Stimulated activated memory B cell treated with anti-CD40 and anti-IgM and Interleukin-4, amounts not matched to agents 10 μg/mL and 1 μg/mL and 100 μg/mL, for 72 hours (primary cell): Measurements from ENCODE around the gene TMEM44.

Experiments used
- ATAC-seq: fragments of 150-1000 bp; cut with Tn5 transposase; 2 replicates; pipeline ENCODE4 v1.10.0; 2021
- H3K27ac Mint-ChIP-seq: one replicate; pipeline ENCODE4 v1.8.0; 2022; ENCODE audit warnings: mild to moderate bottlenecking, mixed read lengths
- H3K27me3 Mint-ChIP-seq: one replicate; pipeline ENCODE4 v1.8.0; 2022; ENCODE audit warnings: mixed read lengths
- H3K36me3 Mint-ChIP-seq: one replicate; pipeline ENCODE4 v1.8.0; 2022; ENCODE audit warnings: mixed read lengths
- H3K4me1 Mint-ChIP-seq: one replicate; pipeline ENCODE4 v1.8.0; 2022; ENCODE audit warnings: mixed read lengths
- H3K4me3 Mint-ChIP-seq: one replicate; pipeline ENCODE4 v1.8.0; 2022; ENCODE audit warnings: mild to moderate bottlenecking, moderate library complexity, mixed read lengths
- H3K9me3 Mint-ChIP-seq: one replicate; pipeline ENCODE4 v1.8.0; 2022; ENCODE audit warnings: mixed read lengths

Gene TMEM44

GRCh38 chr3:194633349-194634004 lies at the start of gene TMEM44:
TMEM44 (minus strand) TSS chr3:194633419; CDS start chr3:194633215, 204 bp downstream.
- no peaks in the 10 kb centered on the region for H3K36me3 Mint-ChIP-seq
- H3K9me3 Mint-ChIP-seq, result no peaks in the 10 kb centered on the region
- peaks cover 10% of the 10 kb centered on the region for H3K4me1 Mint-ChIP-seq
- H3K4me3 Mint-ChIP-seq, result peak within 1 kb of the TSS; percentile 87
- peak; percentile 87 for ATAC-seq
- H3K27ac Mint-ChIP-seq, result peak within 1 kb of the TSS; percentile 42
- H3K27me3 Mint-ChIP-seq, result no peaks in the 10 kb centered on the region

GRCh38 chr3:194682694-194683310 lies 49.6 kb upstream of the TMEM44 start:
- no peak overlapping the region for H3K27ac Mint-ChIP-seq

GRCh38 chr3:194682189-194682693 lies 49.0 kb upstream of the TMEM44 start:
- Mint-ChIP-seq H3K27me3 (no peaks in the 10 kb centered on the region), H3K36me3 (peaks cover 1% of the 10 kb centered on the region), H3K4me1 (peaks cover 38% of the 10 kb centered on the region), H3K4me3 (no peak overlapping the region), H3K27ac (no peak overlapping the region), H3K9me3 (no peaks in the 10 kb centered on the region)
- no peak for ATAC-seq

More at GRCh38 chr3:194682694-194683310, 49.6 kb upstream of the TMEM44 start:
- Mint-ChIP-seq H3K27me3 (no peaks in the 10 kb centered on the region), H3K9me3 (no peaks in the 10 kb centered on the region), H3K4me1 (peaks cover 43% of the 10 kb centered on the region), H3K36me3 (peaks cover 4% of the 10 kb centered on the region), H3K4me3 (no peak overlapping the region)
- ATAC-seq, result peak; percentile 69

GRCh38 chr3:194680888-194681615 lies 47.8 kb upstream of the TMEM44 start:
- Mint-ChIP-seq H3K27ac (no peak overlapping the region), H3K4me3 (no peak overlapping the region), H3K9me3 (no peaks in the 10 kb centered on the region), H3K36me3 (no peaks in the 10 kb centered on the region), H3K27me3 (no peaks in the 10 kb centered on the region), H3K4me1 (peaks cover 31% of the 10 kb centered on the region)
- ATAC-seq, result no peak

- no peaks in the 10 kb centered on the region for H3K9me3 Mint-ChIP-seq
- H3K27ac Mint-ChIP-seq, result no peak overlapping the region
- H3K4me3 Mint-ChIP-seq, result no peak overlapping the region
- ATAC-seq, result no peak
- no peaks in the 10 kb centered on the region for H3K36me3 Mint-ChIP-seq
- no peaks in the 10 kb centered on the region for H3K27me3 Mint-ChIP-seq
- H3K4me1 Mint-ChIP-seq, result peaks cover 22% of the 10 kb centered on the region
Measured at GRCh38 chr3:194676471-194676870, 43.3 kb upstream of the TMEM44 start.

- Mint-ChIP-seq H3K27ac (no peak overlapping the region), H3K4me3 (no peak overlapping the region), H3K36me3 (no peaks in the 10 kb centered on the region), H3K27me3 (no peaks in the 10 kb centered on the region), H3K9me3 (no peaks in the 10 kb centered on the region), H3K4me1 (peaks cover 19% of the 10 kb centered on the region)
- ATAC-seq, result no peak
Measured at GRCh38 chr3:194675680-194676079, 42.5 kb upstream of the TMEM44 start.

GRCh38 chr3:194675081-194675640 lies 41.9 kb upstream of the TMEM44 start:
- Mint-ChIP-seq H3K27ac (no peak overlapping the region), H3K27me3 (no peaks in the 10 kb centered on the region), H3K9me3 (no peaks in the 10 kb centered on the region), H3K4me3 (no peak overlapping the region), H3K36me3 (no peaks in the 10 kb centered on the region), H3K4me1 (peaks cover 17% of the 10 kb centered on the region)
- no peak for ATAC-seq

GRCh38 chr3:194673761-194674160 lies 40.5 kb upstream of the TMEM44 start:
- H3K27me3 Mint-ChIP-seq, result no peaks in the 10 kb centered on the region
- H3K27ac Mint-ChIP-seq, result no peak overlapping the region
- H3K4me3 Mint-ChIP-seq, result no peak overlapping the region
- H3K36me3 Mint-ChIP-seq, result peaks cover 9% of the 10 kb centered on the region
- H3K4me1 Mint-ChIP-seq, result peaks cover 25% of the 10 kb centered on the region
- ATAC-seq, result no peak
- H3K9me3 Mint-ChIP-seq, result no peaks in the 10 kb centered on the region

- peaks cover 31% of the 10 kb centered on the region for H3K4me1 Mint-ChIP-seq
- peaks cover 17% of the 10 kb centered on the region for H3K36me3 Mint-ChIP-seq
- no peak for ATAC-seq
- H3K9me3 Mint-ChIP-seq, result no peaks in the 10 kb centered on the region
- peak overlapping the region; percentile 99 for H3K27ac Mint-ChIP-seq
- peak overlapping the region; percentile 100 for H3K4me3 Mint-ChIP-seq
- no peaks in the 10 kb centered on the region for H3K27me3 Mint-ChIP-seq
Measured at GRCh38 chr3:194672876-194673275, 39.7 kb upstream of the TMEM44 start.

- Mint-ChIP-seq H3K4me3 (peak within 1 kb of the TSS; percentile 100), H3K9me3 (no peaks in the 10 kb centered on the region), H3K36me3 (peaks cover 25% of the 10 kb centered on the region), H3K4me1 (peaks cover 36% of the 10 kb centered on the region), H3K27me3 (no peaks in the 10 kb centered on the region), H3K27ac (peak within 1 kb of the TSS; percentile 99)
- peak; percentile 95 for ATAC-seq
Measured at GRCh38 chr3:194671900-194672808, 38.9 kb upstream of the TMEM44 start, which contains the start of gene LSG1. LSG1 (minus strand) TSS chr3:194672191; CDS start chr3:194672162, 29 bp downstream.

- Mint-ChIP-seq H3K27me3 (no peaks in the 10 kb centered on the region), H3K4me1 (peaks cover 38% of the 10 kb centered on the region), H3K36me3 (peaks cover 27% of the 10 kb centered on the region), H3K27ac (peak overlapping the region; percentile 99), H3K9me3 (no peaks in the 10 kb centered on the region), H3K4me3 (peak overlapping the region; percentile 100)
- ATAC-seq, result peak; percentile 48
Measured at GRCh38 chr3:194671511-194671899, 38.3 kb upstream of the TMEM44 start.

- no peak overlapping the region for H3K27ac Mint-ChIP-seq
- H3K4me1 Mint-ChIP-seq, result peaks cover 32% of the 10 kb centered on the region
- no peak overlapping the region for H3K4me3 Mint-ChIP-seq
- no peak for ATAC-seq
- no peaks in the 10 kb centered on the region for H3K9me3 Mint-ChIP-seq
- H3K27me3 Mint-ChIP-seq, result no peaks in the 10 kb centered on the region
- H3K36me3 Mint-ChIP-seq, result peaks cover 51% of the 10 kb centered on the region
Measured at GRCh38 chr3:194667363-194667762, 34.1 kb upstream of the TMEM44 start.

- H3K4me1 Mint-ChIP-seq, result peaks cover 21% of the 10 kb centered on the region
- no peak overlapping the region for H3K27ac Mint-ChIP-seq
- no peak overlapping the region for H3K4me3 Mint-ChIP-seq
- no peaks in the 10 kb centered on the region for H3K9me3 Mint-ChIP-seq
- peaks cover 51% of the 10 kb centered on the region for H3K36me3 Mint-ChIP-seq
- no peaks in the 10 kb centered on the region for H3K27me3 Mint-ChIP-seq
- ATAC-seq, result no peak
Measured at GRCh38 chr3:194664857-194665256, 31.6 kb upstream of the TMEM44 start.

GRCh38 chr3:194661946-194662345 lies 28.7 kb upstream of the TMEM44 start:
- H3K4me3 Mint-ChIP-seq, result no peak overlapping the region
- H3K27me3 Mint-ChIP-seq, result no peaks in the 10 kb centered on the region
- peaks cover 46% of the 10 kb centered on the region for H3K36me3 Mint-ChIP-seq
- no peaks in the 10 kb centered on the region for H3K9me3 Mint-ChIP-seq
- no peak for ATAC-seq
- H3K27ac Mint-ChIP-seq, result no peak overlapping the region
- peaks cover under 1% of the 10 kb centered on the region for H3K4me1 Mint-ChIP-seq
